ENCODE data around the gene POLA2.
A peak's percentile ranks its signal among the peaks of the same experiment; 100 is the strongest.

POLA2 gene

DNA sequence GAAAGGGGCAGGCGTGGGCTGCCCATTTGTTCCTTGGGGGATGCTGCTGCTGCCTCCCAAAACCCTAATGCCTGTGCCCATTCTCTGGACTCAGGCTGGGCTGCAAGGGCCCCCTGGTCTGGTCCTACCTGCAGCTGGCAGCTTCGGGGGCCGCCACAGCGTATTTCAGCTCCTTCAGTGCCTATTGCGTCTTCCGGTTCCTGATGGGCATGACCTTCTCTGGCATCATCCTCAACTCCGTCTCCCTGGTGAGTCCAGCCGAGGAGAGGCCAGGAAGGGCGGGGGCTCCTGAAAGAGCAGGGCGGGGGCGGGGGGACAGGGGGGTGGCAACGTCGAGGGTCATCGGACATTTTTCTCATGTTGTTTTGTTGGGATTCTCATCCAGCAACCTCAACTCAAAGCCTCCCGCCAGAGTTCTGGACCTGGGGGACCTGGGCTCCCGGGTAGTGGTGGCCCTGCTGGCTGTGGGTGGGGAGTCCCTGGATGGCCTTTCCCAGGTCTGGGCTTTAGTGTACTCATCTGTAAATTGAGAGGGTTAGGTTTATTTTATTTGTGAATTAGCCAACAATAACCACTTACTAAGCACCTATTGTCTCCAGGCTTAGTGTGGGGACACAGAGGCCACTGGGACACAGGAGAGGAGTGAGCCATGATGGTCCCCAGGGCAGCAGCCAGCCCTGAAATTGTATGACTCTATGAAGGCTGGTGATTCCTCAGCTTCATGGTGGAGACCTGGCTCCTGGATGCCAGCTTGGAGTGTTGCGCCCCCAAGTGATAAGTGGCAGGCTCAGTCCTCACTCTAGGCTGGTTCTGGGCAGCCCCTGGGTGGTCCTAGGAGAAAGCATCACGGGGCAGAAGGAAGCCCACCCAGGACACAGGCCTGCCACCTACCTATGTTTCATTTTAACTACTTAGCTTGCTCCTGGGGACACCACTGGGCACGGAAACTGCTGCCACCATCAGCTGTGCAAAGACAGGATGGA lies 44.0 kb upstream of the POLA2 start:
- TF ChIP-seq, protein P1, sequence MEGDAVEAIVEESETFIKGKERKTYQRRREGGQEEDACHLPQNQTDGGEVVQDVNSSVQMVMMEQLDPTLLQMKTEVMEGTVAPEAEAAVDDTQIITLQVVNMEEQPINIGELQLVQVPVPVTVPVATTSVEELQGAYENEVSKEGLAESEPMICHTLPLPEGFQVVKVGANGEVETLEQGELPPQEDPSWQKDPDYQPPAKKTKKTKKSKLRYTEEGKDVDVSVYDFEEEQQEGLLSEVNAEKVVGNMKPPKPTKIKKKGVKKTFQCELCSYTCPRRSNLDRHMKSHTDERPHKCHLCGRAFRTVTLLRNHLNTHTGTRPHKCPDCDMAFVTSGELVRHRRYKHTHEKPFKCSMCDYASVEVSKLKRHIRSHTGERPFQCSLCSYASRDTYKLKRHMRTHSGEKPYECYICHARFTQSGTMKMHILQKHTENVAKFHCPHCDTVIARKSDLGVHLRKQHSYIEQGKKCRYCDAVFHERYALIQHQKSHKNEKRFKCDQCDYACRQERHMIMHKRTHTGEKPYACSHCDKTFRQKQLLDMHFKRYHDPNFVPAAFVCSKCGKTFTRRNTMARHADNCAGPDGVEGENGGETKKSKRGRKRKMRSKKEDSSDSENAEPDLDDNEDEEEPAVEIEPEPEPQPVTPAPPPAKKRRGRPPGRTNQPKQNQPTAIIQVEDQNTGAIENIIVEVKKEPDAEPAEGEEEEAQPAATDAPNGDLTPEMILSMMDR (IDR thresholded peaks at IDR 0.05) = no peak

DNA sequence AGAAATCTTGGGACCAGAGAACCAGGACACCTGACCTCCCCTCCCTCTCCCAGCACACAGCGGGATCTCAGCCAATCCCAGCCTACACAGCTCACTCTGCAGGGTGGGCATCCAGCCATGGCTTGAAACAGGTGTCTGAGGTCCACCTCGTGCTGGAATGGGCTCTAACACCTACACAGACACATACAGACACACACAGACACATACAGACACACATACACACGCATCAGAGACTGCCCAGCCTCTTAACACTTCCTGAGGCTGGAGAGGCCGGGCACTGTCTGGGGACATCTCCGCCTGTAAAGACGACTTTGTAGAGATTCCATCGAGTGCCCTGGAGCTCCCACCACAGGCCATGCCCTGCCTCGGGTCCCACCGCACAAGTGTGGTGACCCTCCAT lies 43.3 kb upstream of the POLA2 start:
- TF ChIP-seq, protein P1 (IDR thresholded peaks at IDR 0.05) = no peak

DNA sequence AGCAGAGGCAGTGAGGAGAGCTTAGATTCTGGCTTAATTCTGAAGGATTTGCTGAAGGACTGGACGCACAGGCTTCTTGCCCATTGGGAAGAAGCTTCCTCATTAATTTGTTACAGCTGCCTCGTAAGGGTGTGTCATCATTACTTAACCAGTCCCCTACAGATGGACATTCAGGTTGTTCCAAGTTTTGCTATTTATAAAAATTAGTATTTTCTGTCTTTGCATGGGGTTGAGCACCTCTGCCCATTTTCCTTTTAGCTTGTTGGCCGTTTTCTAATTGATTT lies 41.9 kb upstream of the POLA2 start:
- TF ChIP-seq, protein P1 (IDR thresholded peaks at IDR 0.05) = no peak

DNA sequence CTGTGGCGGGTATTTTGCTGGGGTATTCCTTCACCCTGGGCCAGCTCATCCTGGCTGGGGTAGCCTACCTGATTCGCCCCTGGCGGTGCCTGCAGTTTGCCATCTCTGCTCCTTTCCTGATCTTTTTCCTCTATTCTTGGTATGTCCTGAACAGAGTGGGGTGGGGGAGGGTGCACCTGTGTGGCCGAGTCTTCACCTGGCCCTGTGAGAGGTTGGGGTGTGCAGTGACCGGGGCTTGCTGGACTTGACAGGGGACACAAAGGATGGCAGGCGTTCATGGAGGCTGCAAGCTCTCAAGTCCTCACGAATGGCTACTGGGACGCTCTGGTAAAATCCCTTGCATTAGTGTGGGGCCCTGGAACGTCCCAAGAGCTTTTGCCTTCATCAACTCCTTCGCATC lies 40.7 kb upstream of the POLA2 start:
- TF ChIP-seq, protein P1 (IDR thresholded peaks at IDR 0.05) = no peak

DNA sequence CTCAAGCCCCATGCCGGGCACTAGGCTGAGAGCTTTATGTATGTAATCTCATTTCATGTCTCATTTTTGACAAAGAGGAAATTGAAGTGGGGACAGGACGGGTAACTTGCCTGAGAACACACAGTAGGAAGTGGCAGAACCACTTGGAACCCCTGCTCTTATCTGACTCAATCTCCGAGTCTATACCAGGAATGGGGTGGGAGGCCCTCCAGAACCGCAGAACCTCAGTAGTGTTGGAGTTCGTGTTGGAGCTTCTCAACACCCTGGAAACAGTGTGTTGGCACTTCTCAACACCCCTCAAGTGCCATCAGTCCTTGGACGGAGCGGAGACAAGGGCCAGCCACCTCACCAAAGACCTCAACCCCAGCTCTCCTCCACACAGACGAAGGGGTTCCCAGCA lies 38.8 kb upstream of the POLA2 start:
- TF ChIP-seq, protein P1 (IDR thresholded peaks at IDR 0.05) = no peak

DNA sequence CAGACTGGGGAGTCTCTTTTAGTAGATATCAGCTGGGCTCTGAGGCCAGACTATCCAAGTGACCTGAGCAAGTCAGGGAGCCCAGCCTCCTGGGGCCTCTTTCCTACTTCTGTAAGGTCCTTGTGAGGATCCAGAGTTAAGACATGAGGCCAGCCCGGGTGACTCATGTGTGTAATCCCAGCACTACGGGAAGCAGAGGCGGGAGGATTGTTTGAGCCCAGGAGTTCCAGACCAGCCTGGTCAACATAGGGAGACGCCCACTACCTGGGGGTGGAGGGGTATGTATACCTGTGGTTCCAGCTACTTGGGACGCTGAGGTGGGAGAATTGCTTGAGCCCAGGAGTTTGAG lies 36.9 kb upstream of the POLA2 start:
- TF ChIP-seq, protein P1 (IDR thresholded peaks at IDR 0.05) = no peak

DNA sequence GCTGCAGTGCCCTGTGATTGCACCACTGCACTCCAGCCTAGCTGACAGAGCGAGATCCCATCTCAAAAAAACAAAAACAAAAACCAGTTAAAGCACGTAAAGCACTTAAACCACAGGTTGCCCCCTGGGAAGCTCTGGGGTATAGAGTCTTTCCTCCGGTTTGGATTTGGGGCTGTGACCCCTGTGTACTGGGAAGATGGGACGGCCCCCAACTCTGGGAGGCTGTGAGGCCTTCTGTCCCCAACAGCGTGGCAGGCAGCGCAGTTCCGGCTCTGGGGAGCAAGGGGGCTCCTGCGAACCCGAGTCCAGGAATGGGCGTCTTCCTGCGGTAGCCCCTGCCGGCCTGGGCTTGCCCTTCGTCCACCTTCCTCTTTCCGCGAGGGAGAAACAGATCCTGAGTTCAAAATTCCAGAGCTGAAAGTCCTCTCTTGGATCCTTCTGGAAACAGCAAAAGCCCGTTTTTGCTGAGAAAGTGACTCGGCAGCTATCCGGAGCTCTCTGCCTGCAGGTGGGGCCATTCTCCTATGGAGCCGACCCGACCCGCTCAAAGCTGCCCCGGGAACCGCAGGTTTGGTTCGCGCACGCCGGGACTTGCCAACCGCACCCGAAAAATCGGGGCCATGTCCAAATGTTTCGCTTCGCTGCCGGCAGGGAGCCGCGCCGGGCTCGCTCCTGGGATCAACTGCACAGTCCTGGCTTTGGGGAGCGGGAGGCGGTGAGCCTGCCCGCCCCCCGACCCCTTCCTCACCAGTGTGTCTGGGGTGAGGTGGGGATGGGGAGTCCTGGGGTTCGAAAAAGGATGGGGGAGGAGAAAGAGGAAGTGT lies 36.3 kb upstream of the POLA2 start:
- TF ChIP-seq, protein P1 (IDR thresholded peaks at IDR 0.05) = peak; percentile 37; the same call in 1 of the 2 replicates
